COLO829 (cell line): ENCODE data around the gene PCED1A.
"Not testable (repeated sequence)": the region's sequence is repeated elsewhere in the genome, so short reads cannot be mapped to it uniquely, and the experiment has no call there.

Experiments used
- DNase-seq: peaks from one replicate; pipeline ENCODE4 v3.0.0; 2012; ENCODE audit warnings: low spot score

PCED1A gene

GRCh38 chr20:2826655-2827054 lies 13.8 kb downstream of the PCED1A start:
- no peak for DNase-seq

- DNase-seq: no peak
Measured at GRCh38 chr20:2825761-2826160, 14.7 kb downstream of the PCED1A start.

- DNase-seq: no peak
Measured at GRCh38 chr20:2822073-2822472, 18.4 kb downstream of the PCED1A start.

GRCh38 chr20:2820896-2821869 lies 19.3 kb downstream of the PCED1A start:
- no peak for DNase-seq

- peak; percentile 43 for DNase-seq
Measured at GRCh38 chr20:2820084-2820895, 20.2 kb downstream of the PCED1A start.

GRCh38 chr20:2817891-2818595 lies 22.4 kb downstream of the PCED1A start:
- no peak for DNase-seq

- DNase-seq: no peak
Measured at GRCh38 chr20:2817341-2817726, 23.1 kb downstream of the PCED1A start.

- no peak for DNase-seq
Measured at GRCh38 chr20:2816583-2817340, 23.7 kb downstream of the PCED1A start.

GRCh38 chr20:2816030-2816582 lies 24.3 kb downstream of the PCED1A start, which contains the start of gene TMEM239:
Gene TMEM239 (plus strand): TSS chr20:2816364. CDS start chr20:2816555, 191 bp downstream.
- no peak for DNase-seq

- DNase-seq: no peak
Measured at GRCh38 chr20:2815242-2815900, 25.1 kb downstream of the PCED1A start.

- DNase-seq: peak; percentile 88
Measured at GRCh38 chr20:2814587-2815051, 25.8 kb downstream of the PCED1A start, which contains the start of gene C20orf141. Gene C20orf141 (plus strand): TSS chr20:2814987. CDS start chr20:2815185, 198 bp downstream.

- no peak for DNase-seq
Measured at GRCh38 chr20:2814076-2814475, 26.4 kb downstream of the PCED1A start.

- no peak for DNase-seq
Measured at GRCh38 chr20:2812189-2812588, 28.3 kb downstream of the PCED1A start.

GRCh38 chr20:2809690-2810089 lies 30.8 kb downstream of the PCED1A start:
- DNase-seq: no peak

GRCh38 chr20:2807929-2808328 lies 32.5 kb downstream of the PCED1A start:
- not testable (repeated sequence) for DNase-seq

GRCh38 chr20:2807019-2807418 lies 33.4 kb downstream of the PCED1A start:
- no peak for DNase-seq

- no peak for DNase-seq
Measured at GRCh38 chr20:2806351-2806701, 34.1 kb downstream of the PCED1A start.

GRCh38 chr20:2805689-2806350 lies 34.6 kb downstream of the PCED1A start:
- DNase-seq: peak; percentile 58

GRCh38 chr20:2804852-2805688 lies 35.4 kb downstream of the PCED1A start:
- no peak for DNase-seq
